Fibroblast of lung (primary cell): ENCODE measurements around the gene SAA1.

Experiments used
- CTCF ChIP-seq, 2 donors: IDR thresholded peaks in 1 of 2; conservative IDR thresholded peaks in 1 of 2; 1 replicate in 1 of 2; 2 replicates in 1 of 2; pipeline ENCODE4 v1.5.1; 2011 to 2012; ENCODE audit warnings: low read length in 2 of 2, control low read depth in 1 of 2, inconsistent platforms in 1 of 2, low read depth in 1 of 2, mild to moderate bottlenecking in 1 of 2
- EZH2 ChIP-seq: IDR thresholded peaks from 2 replicates; pipeline ENCODE4 v1.5.1; 2012; ENCODE audit warnings: low read length, control low read depth, mild to moderate bottlenecking; ENCODE audit errors: missing control alignments

GRCh38 chr11:18261721-18262120 is 4.3 kb upstream of the SAA1 start:
- TF ChIP-seq EZH2 (no peak), CTCF (conservative IDR thresholded peaks at IDR 0.05 in 1 of 2, IDR thresholded peaks at IDR 0.05 in 1 of 2; ENCODE audit: low read depth in 1 of 2, low read length in 2 of 2) (no peak)
